ENCODE results near the gene TM9SF1.

GRCh38 chr14:24177041-24177825 lies 18.0 kb downstream of the TM9SF1 start:
- TF ChIP-seq PPARA (CRISPR knock-in tag; IDR thresholded peaks at IDR 0.05; ENCODE audit: borderline replicate concordance) (no peak), TOX (CRISPR knock-in tag; IDR thresholded peaks at IDR 0.05; ENCODE audit: borderline replicate concordance) (no peak), GLIS3 (CRISPR knock-in tag; IDR thresholded peaks at IDR 0.05) (no peak), PATZ1 (CRISPR knock-in tag; IDR thresholded peaks at IDR 0.05; ENCODE audit: borderline replicate concordance) (no peak), TSHZ2 (CRISPR knock-in tag; IDR thresholded peaks at IDR 0.05) (no peak), POU6F1 (CRISPR knock-in tag; IDR thresholded peaks at IDR 0.05; ENCODE audit: borderline replicate concordance, low read depth) (no peak)
